Measurements from ENCODE around the gene HOXC12.

Gene HOXC12

GRCh38 chr12:53924521-53925405 is 29.9 kb upstream of the HOXC12 start:
- no peaks in the 10 kb centered on the region for H3K79me2 ChIP-seq (ENCODE audit: low read length)
- H3K9ac ChIP-seq (ENCODE audit: low read length), result no peak overlapping the region
- no peaks in the 10 kb centered on the region for H3F3A ChIP-seq (ENCODE audit: insufficient read depth, low read length)
- no peak for TF ChIP-seq EZH2phosphoT487 (IDR thresholded peaks at IDR 0.05; ENCODE audit: low read length)
- TF ChIP-seq CTCF (IDR thresholded peaks at IDR 0.05; ENCODE audit: low read length), result no peak
- TF ChIP-seq EZH2 (optimal IDR thresholded peaks at IDR 0.05; ENCODE audit: low read depth, low read length), result no peak
- H3K27me3 ChIP-seq (replicated peaks; ENCODE audit: insufficient read depth, low read length), result peaks cover 48% of the 10 kb centered on the region
- H3K9me2 ChIP-seq (replicated peaks; ENCODE audit: insufficient read depth, low read length), result no peaks in the 10 kb centered on the region
- H3K4me1 ChIP-seq (ENCODE audit: low read length), result no peaks in the 10 kb centered on the region
- H3K4me3 ChIP-seq (ENCODE audit: low read length), result no peak overlapping the region
- no peak overlapping the region for H3K4me2 ChIP-seq (ENCODE audit: low read depth, low read length)
- H4K20me1 ChIP-seq (ENCODE audit: insufficient read depth, low read length), result no peaks in the 10 kb centered on the region
- no peaks in the 10 kb centered on the region for H3K36me3 ChIP-seq (replicated peaks; ENCODE audit: insufficient read depth, low read length)
- H2AFZ ChIP-seq (ENCODE audit: low read length), result no peak overlapping the region
- H3K9me3 ChIP-seq (replicated peaks; ENCODE audit: insufficient read depth, low read length), result no peaks in the 10 kb centered on the region
- no peak for DNase-seq
- no peak overlapping the region for H3K27ac ChIP-seq (ENCODE audit: low read length)

- no peak for DNase-seq
- Histone ChIP-seq H3K27me3 (replicated peaks; ENCODE audit: insufficient read depth, low read length) (peaks cover 74% of the 10 kb centered on the region), H3K27ac (ENCODE audit: low read length) (no peak overlapping the region), H2AFZ (ENCODE audit: low read length) (no peak overlapping the region), H3K9ac (ENCODE audit: low read length) (no peak overlapping the region), H3K4me3 (ENCODE audit: low read length) (no peak overlapping the region), H3K4me2 (ENCODE audit: low read depth, low read length) (no peak overlapping the region), H3K79me2 (ENCODE audit: low read length) (no peaks in the 10 kb centered on the region), H3K9me3 (replicated peaks; ENCODE audit: insufficient read depth, low read length) (no peaks in the 10 kb centered on the region), H3K4me1 (ENCODE audit: low read length) (no peaks in the 10 kb centered on the region), H4K20me1 (ENCODE audit: insufficient read depth, low read length) (no peaks in the 10 kb centered on the region), H3F3A (ENCODE audit: insufficient read depth, low read length) (no peaks in the 10 kb centered on the region), H3K9me2 (replicated peaks; ENCODE audit: insufficient read depth, low read length) (no peaks in the 10 kb centered on the region), H3K36me3 (replicated peaks; ENCODE audit: insufficient read depth, low read length) (no peaks in the 10 kb centered on the region)
- TF ChIP-seq EZH2phosphoT487 (IDR thresholded peaks at IDR 0.05; ENCODE audit: low read length), result no peak
- TF ChIP-seq EZH2 (optimal IDR thresholded peaks at IDR 0.05; ENCODE audit: low read depth, low read length), result no peak
- no peak for TF ChIP-seq CTCF (IDR thresholded peaks at IDR 0.05; ENCODE audit: low read length)
These were observed 27.3 kb upstream of the HOXC12 start for GRCh38 chr12:53927220-53928029.

- no peaks in the 10 kb centered on the region for H3K9me2 ChIP-seq (replicated peaks; ENCODE audit: insufficient read depth, low read length)
- no peaks in the 10 kb centered on the region for H3K9me3 ChIP-seq (replicated peaks; ENCODE audit: insufficient read depth, low read length)
- H4K20me1 ChIP-seq (ENCODE audit: insufficient read depth, low read length), result no peaks in the 10 kb centered on the region
- no peaks in the 10 kb centered on the region for H3K79me2 ChIP-seq (ENCODE audit: low read length)
- H3K4me1 ChIP-seq (ENCODE audit: low read length), result no peaks in the 10 kb centered on the region
- TF ChIP-seq CTCF (IDR thresholded peaks at IDR 0.05; ENCODE audit: low read length) (no peak), EZH2 (optimal IDR thresholded peaks at IDR 0.05; ENCODE audit: low read depth, low read length) (no peak), EZH2phosphoT487 (IDR thresholded peaks at IDR 0.05; ENCODE audit: low read length) (no peak)
- DNase-seq, result no peak
- H3K27ac ChIP-seq (ENCODE audit: low read length), result no peak overlapping the region
- no peak overlapping the region for H3K4me3 ChIP-seq (ENCODE audit: low read length)
- H3K36me3 ChIP-seq (replicated peaks; ENCODE audit: insufficient read depth, low read length), result no peaks in the 10 kb centered on the region
- H2AFZ ChIP-seq (ENCODE audit: low read length), result no peak overlapping the region
- H3F3A ChIP-seq (ENCODE audit: insufficient read depth, low read length), result no peaks in the 10 kb centered on the region
- H3K9ac ChIP-seq (ENCODE audit: low read length), result no peak overlapping the region
- H3K27me3 ChIP-seq (replicated peaks; ENCODE audit: insufficient read depth, low read length), result peaks cover 82% of the 10 kb centered on the region
- no peak overlapping the region for H3K4me2 ChIP-seq (ENCODE audit: low read depth, low read length)
These were observed 26.5 kb upstream of the HOXC12 start for GRCh38 chr12:53928054-53928835.

Data from MM.1S (cell line).